Pancreas (tissue), 10 donors: Measurements from ENCODE around the gene AGMO. TPM values are rescaled to one million over a fixed set of nuclear protein-coding genes. Genes with fewer than 3 reads are reported as not detected.
"Not testable (repeated sequence)": the region's sequence is repeated elsewhere in the genome, so short reads cannot be mapped to it uniquely, and the experiment has no call there.

Experiments used
- ATAC-seq, 4 donors: fragments of 200-7000 bp; cut with Tn5 transposase; one replicate each; pipeline versions ENCODE4 v1.8.0 to v1.9.1; 2020; ENCODE audit warnings: mild to moderate bottlenecking in 4 of 4, moderate library complexity in 4 of 4
- DNase-seq, 6 donors: peaks; one replicate each; pipeline ENCODE4 v3.0.0-alpha.2; 2020
- FAIRE-seq: peaks from 2 replicates; lab custom pipeline; 2012; peaks lifted over from hg19 to GRCh38; lab: Jason Lieb, UNC
- H3K27ac ChIP-seq, 4 donors: fragments of 200-600 bp; sonication (generic); 1 replicate in 3 of 4; 2 replicates in 1 of 4; pipeline versions ENCODE4 v1.5.0 to v1.8.0; 2020
- H3K27me3 ChIP-seq, 4 donors: fragments of 200-600 bp; one replicate each; pipeline ENCODE4 v1.8.0; 2021
- H3K36me3 ChIP-seq, 3 donors: fragments of 200-600 bp; sonication (generic) in 1 of 3; one replicate each; pipeline versions ENCODE4 v1.5.0 to v1.8.0; 2020 to 2021
- H3K4me1 ChIP-seq, 3 donors: fragments of 200-600 bp; one replicate each; pipeline ENCODE4 v1.8.0; 2021
- H3K4me3 ChIP-seq, 4 donors: fragments of 200-600 bp; sonication (generic) in 2 of 4; one replicate each; pipeline versions ENCODE4 v1.5.0 to v1.8.0; 2020 to 2021
- H3K9me3 ChIP-seq, 4 donors: fragments of 200-600 bp; one replicate each; pipeline ENCODE4 v1.8.0; 2021
- WGBS, 2 donors: extraction: QIAGEN DNeasy Blood & Tissue Kit; methylation state at CpG; one replicate each; pipeline ENCODE4 v1.1.7; 2013; 5-methylcytosine and 5-hydroxymethylcytosine counted together
- intact Hi-C, 3 donors: fragments of 100-400 bp; cut with DNase I; formaldehyde crosslinking; loops; one replicate each; pipeline versions ENCODE4 v1.11.1 to v1.14.2; 2022
- polyA plus RNA-seq, 2 donors: library from polyadenylated mRNA; stranded (reverse); fragments of 200-250 nt; gene quantifications; one replicate each; pipeline ENCODE4 v1.2.3, GENCODE V29; 2013
- total RNA-seq, 6 donors: library from RNA; stranded (reverse); fragmentation: NEBNext Ultra II Directional in 4 of 6; extraction: Animal tissue kit (Norgen Biotek cat#: 25700) in 4 of 6; gene quantifications; one replicate each; pipeline versions ENCODE4 v1.2.1 to v1.2.4, GENCODE V29; 2021 to 2023
- TF ChIP-seq, protein P1 (sequence below), 4 donors: fragments of 200-600 bp; sonication (generic) in 3 of 4; IDR thresholded peaks; one replicate each; pipeline versions ENCODE4 v1.5.0 to v1.8.0; 2021; ENCODE audit warnings: antibody characterized with exemption in 4 of 4
- donor health status: healthy with polysubstance abuse.
- donor health status: DM: no; HTN: no; CAD: no; lungs with moderate emphysema.
- donor health status: DM: no; HTN: no; CAD: no.
- donor health status: control.
- donor health status: control.
- donor health status: Bipolar disorder and iron deficiency.
- donor health status: DM: yes; HTN: yes; CAD: no.
- donor health status: DM: no; HTN: no; CAD: no.
- donor health status: DM: no; HTN: no; CAD: no.
- donor health status: DM: yes; HTN: yes; CAD: no.

AGMO gene
- total and polyA plus RNA-seq, 8 donors: 0.09 to 0.25 (median 0.19) TPM; not detected in 3

DNA sequence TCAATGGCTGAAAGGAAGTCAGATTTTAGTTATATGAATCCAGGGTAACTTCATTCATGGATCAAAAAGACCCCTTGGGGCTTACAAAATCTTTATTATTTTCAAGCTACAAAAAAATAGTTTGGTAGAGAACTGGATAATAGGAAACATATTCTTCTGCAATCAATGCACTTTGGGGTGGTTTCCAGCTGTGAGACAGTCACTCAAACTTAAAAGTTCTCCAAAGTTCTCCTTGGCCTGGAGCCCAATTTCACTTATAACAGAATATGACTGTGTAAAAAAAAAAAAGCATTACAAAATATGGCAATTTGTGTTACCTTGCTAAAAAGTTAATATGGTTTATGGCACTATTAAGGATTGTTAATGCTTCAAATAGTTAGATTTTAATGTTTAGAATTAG is 255.5 kb downstream of the AGMO start:
- Histone ChIP-seq H3K27ac (no peak overlapping the region), H3K36me3 (no peaks in the 10 kb centered on the region), H3K4me3 (no peak overlapping the region), H3K9me3 (no peaks in the 10 kb centered on the region), H3K4me1 (no peaks in the 10 kb centered on the region), H3K27me3 (no peaks in the 10 kb centered on the region)
- TF ChIP-seq, protein P1, sequence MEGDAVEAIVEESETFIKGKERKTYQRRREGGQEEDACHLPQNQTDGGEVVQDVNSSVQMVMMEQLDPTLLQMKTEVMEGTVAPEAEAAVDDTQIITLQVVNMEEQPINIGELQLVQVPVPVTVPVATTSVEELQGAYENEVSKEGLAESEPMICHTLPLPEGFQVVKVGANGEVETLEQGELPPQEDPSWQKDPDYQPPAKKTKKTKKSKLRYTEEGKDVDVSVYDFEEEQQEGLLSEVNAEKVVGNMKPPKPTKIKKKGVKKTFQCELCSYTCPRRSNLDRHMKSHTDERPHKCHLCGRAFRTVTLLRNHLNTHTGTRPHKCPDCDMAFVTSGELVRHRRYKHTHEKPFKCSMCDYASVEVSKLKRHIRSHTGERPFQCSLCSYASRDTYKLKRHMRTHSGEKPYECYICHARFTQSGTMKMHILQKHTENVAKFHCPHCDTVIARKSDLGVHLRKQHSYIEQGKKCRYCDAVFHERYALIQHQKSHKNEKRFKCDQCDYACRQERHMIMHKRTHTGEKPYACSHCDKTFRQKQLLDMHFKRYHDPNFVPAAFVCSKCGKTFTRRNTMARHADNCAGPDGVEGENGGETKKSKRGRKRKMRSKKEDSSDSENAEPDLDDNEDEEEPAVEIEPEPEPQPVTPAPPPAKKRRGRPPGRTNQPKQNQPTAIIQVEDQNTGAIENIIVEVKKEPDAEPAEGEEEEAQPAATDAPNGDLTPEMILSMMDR (IDR thresholded peaks at IDR 0.05): no peak
- ATAC-seq (no peak), DNase-seq (no peak), FAIRE-seq (peak; percentile 13)
- intact Hi-C loops: loop anchor here in 1 of 3 donors (10.0 kb wide), 1 partner anchor 759 kb away; no protein-coding TSS in a partner anchor

DNA sequence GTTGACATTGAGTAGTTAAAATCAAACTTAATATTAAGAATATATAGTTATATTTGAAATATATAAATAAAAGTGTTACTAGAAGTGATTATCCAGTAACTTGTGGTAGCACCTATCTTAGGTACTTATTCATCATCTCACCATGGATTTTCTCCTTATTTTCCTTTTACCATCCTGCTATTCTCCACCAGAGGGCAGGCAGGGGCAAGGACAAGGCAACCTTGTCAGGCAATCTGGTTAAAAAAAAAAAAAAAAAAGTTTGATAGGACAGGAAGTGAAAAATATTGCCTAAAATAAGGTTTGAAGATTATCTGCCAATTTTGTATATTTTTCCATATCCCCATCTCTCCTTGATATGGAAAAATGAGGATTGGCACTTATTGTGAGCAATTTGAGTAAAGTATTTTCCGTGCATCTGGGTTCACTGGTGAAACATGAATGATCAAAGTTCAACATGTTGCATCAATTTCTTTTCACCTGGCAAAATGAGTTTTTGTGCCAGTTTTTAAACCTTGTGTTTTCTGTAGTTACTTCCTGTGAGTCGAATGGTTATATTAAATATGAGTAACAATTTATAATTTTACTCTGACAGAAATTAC is 256.7 kb downstream of the AGMO start:
- WGBS, 2 donors: 16 to 20% methylated on average over 2 of the region's 2 CpGs
- FAIRE-seq: peak; percentile 94
- peak in 3 of 6 donors; percentile 8 to 39 (median 37) for DNase-seq
- no peaks in the 10 kb centered on the region for H3K4me1 ChIP-seq
- ATAC-seq: peak in 3 of 4 donors; percentile 75 to 79 (median 78)
- intact Hi-C loops: loop anchor here in 1 of 3 donors (10.0 kb wide), 1 partner anchor 760 kb away; no protein-coding TSS in a partner anchor
- no peaks in the 10 kb centered on the region for H3K36me3 ChIP-seq
- H3K27ac ChIP-seq: no peak overlapping the region
- H3K9me3 ChIP-seq: no peaks in the 10 kb centered on the region
- TF ChIP-seq, protein P1 (IDR thresholded peaks at IDR 0.05): peak; percentile 29 to 64 (median 52)
- H3K27me3 ChIP-seq: no peaks in the 10 kb centered on the region
- no peak overlapping the region for H3K4me3 ChIP-seq

DNA sequence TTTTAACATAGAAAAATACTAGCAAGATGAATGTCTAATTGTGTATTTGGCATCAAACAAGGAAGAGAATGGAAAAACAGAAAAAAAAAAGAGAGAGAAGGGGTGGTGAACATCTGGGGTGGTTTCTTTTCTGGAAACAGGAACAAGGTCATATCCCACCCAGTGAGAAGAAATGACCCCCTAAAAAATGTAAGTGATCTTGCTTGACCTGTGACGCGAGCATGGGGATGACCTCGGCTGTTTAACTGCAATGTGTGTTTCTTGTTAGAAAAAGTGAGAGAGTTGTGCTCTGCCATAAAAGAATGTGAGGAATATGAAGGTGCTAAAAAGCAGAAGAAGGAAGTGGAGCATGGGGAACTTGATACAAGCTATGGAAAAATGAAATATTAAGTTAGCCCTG is 258.5 kb downstream of the AGMO start:
- TF ChIP-seq, protein P1 (IDR thresholded peaks at IDR 0.05): no peak
- no peak for FAIRE-seq
- Histone ChIP-seq H3K36me3 (no peaks in the 10 kb centered on the region), H3K27ac (no peak overlapping the region), H3K27me3 (peaks cover 0 to 2% (median 0%) of the 10 kb centered on the region in 4 donors), H3K4me1 (no peaks in the 10 kb centered on the region), H3K4me3 (no peak overlapping the region), H3K9me3 (no peaks in the 10 kb centered on the region)
- no peak for ATAC-seq
- no peak for DNase-seq
- intact Hi-C loops: loop anchor here in 1 of 3 donors (10.0 kb wide), 1 partner anchor 761 kb away; no protein-coding TSS in a partner anchor
- 66 to 74% methylated on average over 3 of the region's 3 CpGs for whole genome bisulfite sequencing, 2 donors

DNA sequence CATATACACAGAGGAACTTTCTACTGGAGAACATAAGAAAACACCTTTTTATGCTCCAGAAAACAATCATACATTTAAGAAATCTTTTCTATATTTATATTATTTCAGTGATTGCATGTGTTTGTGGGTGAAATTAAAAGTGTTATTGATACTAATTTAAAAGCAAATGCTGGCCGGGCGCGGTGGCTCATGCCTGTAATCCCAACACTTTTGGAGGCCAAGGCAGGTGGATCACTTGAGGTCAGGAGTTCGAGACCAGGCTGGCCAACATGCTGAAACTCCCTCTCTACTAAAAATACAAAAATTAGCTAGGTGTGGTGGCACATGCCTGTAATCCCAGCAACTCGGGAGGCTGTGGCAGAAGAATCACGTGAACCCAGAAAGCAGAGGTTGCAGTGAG is 260.8 kb downstream of the AGMO start:
- not testable (repeated sequence) for H3K9me3 ChIP-seq, H3K27me3 ChIP-seq, ATAC-seq, H3K4me3 ChIP-seq, FAIRE-seq, H3K36me3 ChIP-seq, H3K4me1 ChIP-seq, H3K27ac ChIP-seq, DNase-seq
- intact Hi-C loops: loop anchor here in 1 of 3 donors (10.0 kb wide), 1 partner anchor 764 kb away; no protein-coding TSS in a partner anchor
- 75 to 87% methylated on average over 6 of the region's 6 CpGs for WGBS, 2 donors

DNA sequence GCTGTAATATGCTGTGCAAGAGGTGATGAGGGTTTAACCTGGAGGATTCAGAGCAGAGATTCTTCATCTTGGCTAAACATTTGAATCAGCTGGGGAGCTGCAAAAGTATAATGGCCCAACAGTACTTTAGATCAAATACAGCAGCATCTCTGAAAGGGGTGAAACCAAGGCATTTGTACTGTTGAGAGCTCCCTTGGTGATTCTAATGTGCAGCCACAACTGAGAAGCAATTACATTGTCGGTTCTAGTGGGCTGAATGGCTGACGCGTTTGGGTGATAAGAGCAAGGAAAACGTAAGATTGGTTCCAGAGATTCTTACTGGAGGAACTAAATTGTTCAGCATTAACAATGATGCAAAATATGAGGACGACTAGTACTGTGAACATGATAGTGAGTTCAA is 269.7 kb downstream of the AGMO start:
- ATAC-seq (no peak), FAIRE-seq (no peak), DNase-seq (no peak)
- Histone ChIP-seq H3K4me1 (no peaks in the 10 kb centered on the region), H3K4me3 (no peak overlapping the region), H3K36me3 (no peaks in the 10 kb centered on the region), H3K27ac (no peak overlapping the region), H3K9me3 (no peaks in the 10 kb centered on the region), H3K27me3 (no peaks in the 10 kb centered on the region)
- WGBS, 2 donors: 47 to 58% methylated on average over 5 of the region's 5 CpGs
- intact Hi-C loops: no loop called here
- TF ChIP-seq, protein P1 (IDR thresholded peaks at IDR 0.05): no peak
